GM12878 (cell line): ENCODE data around the gene GARIN5B. TPM values are rescaled to one million over a fixed set of nuclear protein-coding genes. Genes with fewer than 3 reads are reported as not detected.
A peak's percentile ranks its signal among the peaks of the same experiment; 100 is the strongest.

Experiments
- ATAC-seq: fragments of 200-7000 bp; cut with Tn5 transposase; 3 replicates; pipeline ENCODE4 v1.9.1; 2020; ENCODE audit warnings: mild to moderate bottlenecking, moderate library complexity
- BruUV-seq: library from RNA; stranded (reverse); fragments of 400-500 nt; replicated peaks from 2 replicates; lab custom pipeline; 2021; lab: Mats Ljungman, UMichigan
- CTCF ChIA-PET: fragments of 300-600 bp; sonication (Branson Sonifier 250); formaldehyde crosslinking; extraction: SDS; loops from one replicate; lab custom pipeline; 2021; ENCODE audit warnings: inconsistent platforms; lab: Yijun Ruan, JAX
- POLR2A ChIA-PET: fragments of 350-600 bp; formaldehyde crosslinking; extraction: SDS; loops from one replicate; lab custom pipeline; 2021; ENCODE audit warnings: inconsistent platforms; lab: Charles Lee
- RAD21 ChIA-PET: fragments of 300-600 bp; sonication (Branson Sonifier 250); formaldehyde crosslinking; loops from one replicate; lab custom pipeline; 2023; ENCODE audit warnings: antibody characterized with exemption; ENCODE audit not compliant: unreplicated experiment; lab: Charles Lee
- SMC1A ChIA-PET: fragments of 300-600 bp; sonication (Branson Sonifier 250); formaldehyde crosslinking; loops from one replicate; lab custom pipeline; 2023; ENCODE audit not compliant: unreplicated experiment, uncharacterized antibody; lab: Charles Lee
- DNase-seq: peaks from one replicate; pipeline ENCODE4 v3.0.0-alpha.2; 2011; ENCODE audit warnings: low read depth, low spot score
- FAIRE-seq: peaks from 3 replicates; lab custom pipeline; 2011; peaks lifted over from hg19 to GRCh38; lab: Jason Lieb, UNC
- H2AFZ ChIP-seq: 2 replicates; pipeline ENCODE4 v1.6.0; 2011; ENCODE audit warnings: low read depth, low read length, control low read depth; ENCODE audit not compliant: control insufficient read depth
- H3K27ac ChIP-seq: 2 replicates; pipeline ENCODE4 v1.5.1; 2011; ENCODE audit warnings: control low read depth; ENCODE audit not compliant: control insufficient read depth, insufficient read depth
- H3K27me3 ChIP-seq, 2 experiments: replicated peaks in 1 of 2; 2 replicates each; pipeline versions ENCODE4 v1.6.0 to v1.6.1; 2011; ENCODE audit warnings: low read length in 1 of 2; ENCODE audit not compliant: control insufficient read depth in 2 of 2, insufficient read depth in 2 of 2
- H3K36me3 ChIP-seq, 2 experiments: 2 replicates each; pipeline ENCODE4 v1.5.1; 2011; ENCODE audit warnings: low read length in 1 of 2; ENCODE audit not compliant: control insufficient read depth in 2 of 2, insufficient read depth in 2 of 2
- H3K4me1 ChIP-seq: 2 replicates; pipeline ENCODE4 v1.6.1; 2011; ENCODE audit warnings: mild to moderate bottlenecking, low read length, moderate library complexity, mixed read lengths; ENCODE audit not compliant: control insufficient read depth, insufficient read depth
- H3K4me2 ChIP-seq: 2 replicates; pipeline ENCODE4 v1.6.0; 2011; ENCODE audit warnings: control low read depth; ENCODE audit not compliant: control insufficient read depth, insufficient read depth
- H3K4me3 ChIP-seq: fragments of 200-600 bp; sonication (generic); 2 replicates; pipeline ENCODE4 v1.5.1; 2016
- H3K79me2 ChIP-seq: 2 replicates; pipeline ENCODE4 v1.6.0; 2011; ENCODE audit warnings: low read length; ENCODE audit not compliant: control insufficient read depth, insufficient read depth
- H3K9ac ChIP-seq: 2 replicates; pipeline ENCODE4 v1.8.0; 2011; ENCODE audit warnings: low read length, control low read depth, mixed read lengths; ENCODE audit not compliant: control insufficient read depth, insufficient read depth
- H3K9me3 ChIP-seq: replicated peaks from 3 replicates; pipeline ENCODE4 v1.5.1; 2011; ENCODE audit warnings: mild to moderate bottlenecking, low read length; ENCODE audit not compliant: control insufficient read depth, insufficient read depth
- H4K20me1 ChIP-seq: 2 replicates; pipeline ENCODE4 v1.6.0; 2011; ENCODE audit not compliant: control insufficient read depth, insufficient read depth
- BACH1 ChIP-seq: fragments of 450-650 bp; IDR thresholded peaks from 2 replicates; pipeline ENCODE4 v1.6.1; 2017; ENCODE audit warnings: mild to moderate bottlenecking, borderline replicate concordance
- BHLHE40 ChIP-seq, 2 experiments: fragments of 450-650 bp in 1 of 2; IDR thresholded peaks; 2 replicates each; pipeline ENCODE4 v1.6.1; 2011 to 2017; ENCODE audit warnings: low read depth in 2 of 2, borderline replicate concordance in 1 of 2, improper control_type of control experiment in 1 of 2, low read length in 1 of 2, mild to moderate bottlenecking in 1 of 2
- CBX3 ChIP-seq: fragments of 200-600 bp; sonication (generic); IDR thresholded peaks from 2 replicates; pipeline ENCODE4 v1.6.1; 2016; ENCODE audit warnings: low read depth, borderline replicate concordance
- CREB1 ChIP-seq: IDR thresholded peaks from 2 replicates; pipeline ENCODE4 v1.6.1; 2012; ENCODE audit warnings: low read depth, mild to moderate bottlenecking, inconsistent platforms
- GABPA ChIP-seq: IDR thresholded peaks from 2 replicates; pipeline ENCODE4 v1.6.1; 2014; ENCODE audit warnings: antibody characterized with exemption, low read depth, mild to moderate bottlenecking, inconsistent platforms
- IKZF1 ChIP-seq: fragments of 450-650 bp; conservative IDR thresholded peaks from 2 replicates; pipeline ENCODE4 v1.6.1; 2017; ENCODE audit warnings: antibody characterized with exemption, mild to moderate bottlenecking
- JUND ChIP-seq: IDR thresholded peaks from 2 replicates; pipeline ENCODE4 v1.6.1; 2012; ENCODE audit warnings: low read depth, mild to moderate bottlenecking, low read length, improper control_type of control experiment, moderate library complexity
- KDM1A ChIP-seq: fragments of 200-600 bp; sonication (generic); IDR thresholded peaks from 2 replicates; pipeline ENCODE4 v1.6.1; 2016; ENCODE audit warnings: borderline replicate concordance
- NFYB ChIP-seq: IDR thresholded peaks from 2 replicates; pipeline ENCODE4 v1.6.1; 2011; ENCODE audit warnings: low read depth, mild to moderate bottlenecking, low read length, improper control_type of control experiment, moderate library complexity; ENCODE audit not compliant: insufficient read depth
- PAX8 ChIP-seq: fragments of 450-650 bp; IDR thresholded peaks from 2 replicates; pipeline ENCODE4 v1.6.1; 2017; ENCODE audit warnings: mild to moderate bottlenecking, moderate library complexity
- SMC3 ChIP-seq: IDR thresholded peaks from 2 replicates; pipeline ENCODE4 v1.6.1; 2011; ENCODE audit warnings: low read length, improper control_type of control experiment, borderline replicate concordance
- TCF7 ChIP-seq: IDR thresholded peaks from 2 replicates; pipeline ENCODE4 v1.6.1; 2014; ENCODE audit warnings: antibody characterized with exemption, borderline replicate concordance
- ZNF274 ChIP-seq: IDR thresholded peaks from one replicate; pipeline ENCODE4 v1.8.0; 2011; ENCODE audit not compliant: insufficient read length, insufficient read depth
- WGBS: methylation state at CpG from one replicate; pipeline ENCODE4 v1.1.6; 2016; ENCODE audit warnings: low lambda C conversion rate; ENCODE audit not compliant: insufficient replicate concordance, insufficient coverage; ENCODE audit errors: missing lambda C conversion rate; 5-methylcytosine and 5-hydroxymethylcytosine counted together
- in situ Hi-C: fragments of 300-500 bp; cut with MboI; formaldehyde crosslinking; loops from 9 replicates; pipeline ENCODE4 v1.14.3; 2018; ENCODE audit warnings: mixed read lengths
- intact Hi-C: fragments of 100-400 bp; cut with micrococcal nuclease; formaldehyde crosslinking; loops from one replicate; pipeline ENCODE4 v1.14.2; 2022; ENCODE audit not compliant: unreplicated experiment
- polyA plus RNA-seq, 11 experiments: library from polyadenylated mRNA; depleted of rRNA in 4 of 11; unstranded in 6 of 11; stranded (reverse) in 5 of 11; fragments of >200 nt; fragmentation: Nextera tagmentation in 4 of 11; fragmentation: Illumina TruSeq in 1 of 11; extraction: Ambion mirVana in 4 of 11; extraction: Trizol in 1 of 11; gene quantifications; 1 replicate in 1 of 11; 2 replicates in 10 of 11; pipeline versions ENCODE4 v1.2.1 to v1.2.3, GENCODE V29; 2011 to 2016; ENCODE audit warnings: inconsistent platforms in 2 of 11, missing spikeins in 2 of 11, low read depth in 1 of 11
- total RNA-seq, 4 experiments: library from RNA; depleted of rRNA in 3 of 4; stranded (reverse); fragments of >200 nt in 3 of 4; fragmentation: Illumina TruSeq in 1 of 4; extraction: Trizol in 1 of 4; gene quantifications; 2 replicates each; pipeline versions ENCODE4 v1.2.1 to v1.2.3, GENCODE V29; 2013 to 2021

Gene GARIN5B
- total and polyA plus RNA-seq, 10 of the 15 experiments (the other 5 are each of a cell fraction or from before 2014, with no cell fraction given): not detected

GRCh38 chr19:55353356-55353802 lies 9.7 kb downstream of the GARIN5B start:
- H3K4me3 ChIP-seq: no peak overlapping the region
- SMC1A ChIA-PET: no interaction called here
- in situ Hi-C loops: no loop called here
- no TSS peak for BruUV-seq
- 7% methylated on average over 23 of the region's 24 CpGs for WGBS
- no peaks in the 10 kb centered on the region; the same call in 1 of the 2 replicates for H4K20me1 ChIP-seq
- H3K9ac ChIP-seq: no peak overlapping the region
- H3K27me3 ChIP-seq: peaks cover 4 to 13% of the 10 kb centered on the region in 2 experiments; a peak in 3 of 4 replicates
- no peaks in the 10 kb centered on the region for H3K9me3 ChIP-seq
- POLR2A ChIA-PET: no interaction called here
- no peak for TF ChIP-seq CREB1
- no peak for TF ChIP-seq CBX3
- no peak for TF ChIP-seq GABPA
- TF ChIP-seq TCF7: no peak
- TF ChIP-seq SMC3: no peak
- TF ChIP-seq ZNF274: no peak
- TF ChIP-seq IKZF1: no peak
- no peak for TF ChIP-seq PAX8
- no peak for TF ChIP-seq BHLHE40 (IDR thresholded peaks at IDR 0.05; ENCODE audit: borderline replicate concordance in 1 of 2, low read depth in 2 of 2, low read length in 1 of 2)
- no peak for TF ChIP-seq BACH1
- TF ChIP-seq JUND: no peak
- no peak for TF ChIP-seq KDM1A
- no peak for TF ChIP-seq NFYB
- TF ChIP-seq, all 136 proteins: peak for 0
- H3K4me2 ChIP-seq: peak overlapping the region; percentile 68; the same call in 1 of the 2 replicates
- ATAC-seq (no peak), DNase-seq (no peak), FAIRE-seq (no peak)
- ChIA-PET CTCF (no interaction called here), RAD21 (no interaction called here)
- H3K27ac ChIP-seq: no peak overlapping the region
- intact Hi-C loops: no loop called here
- H3K36me3 ChIP-seq: no peaks in the 10 kb centered on the region
- no peak overlapping the region; the same call in 1 of the 2 replicates for H2AFZ ChIP-seq
- no peaks in the 10 kb centered on the region; the same call in 1 of the 2 replicates for H3K4me1 ChIP-seq
- no peaks in the 10 kb centered on the region for H3K79me2 ChIP-seq
